Liver (tissue), 3 donors: ENCODE results near the gene FOXC2.

Experiments used
- RAD21 ChIP-seq, 2 donors: IDR thresholded peaks; 2 replicates each; pipeline ENCODE4 v1.6.1; 2016; ENCODE audit warnings: antibody characterized with exemption in 2 of 2, mild to moderate bottlenecking in 2 of 2
- TAF1 ChIP-seq: conservative IDR thresholded peaks from 2 replicates; pipeline ENCODE4 v1.6.1; 2016; ENCODE audit warnings: antibody characterized with exemption, mild to moderate bottlenecking
- TF ChIP-seq, protein P1 (sequence below): fragments of 150-350 bp; IDR thresholded peaks from 2 replicates; pipeline ENCODE4 v1.5.1; 2017; ENCODE audit warnings: improper control_type of control experiment, low read depth, low read length; ENCODE audit not compliant: missing input control
- donor health status: healthy.
- donor health status: healthy.

DNA sequence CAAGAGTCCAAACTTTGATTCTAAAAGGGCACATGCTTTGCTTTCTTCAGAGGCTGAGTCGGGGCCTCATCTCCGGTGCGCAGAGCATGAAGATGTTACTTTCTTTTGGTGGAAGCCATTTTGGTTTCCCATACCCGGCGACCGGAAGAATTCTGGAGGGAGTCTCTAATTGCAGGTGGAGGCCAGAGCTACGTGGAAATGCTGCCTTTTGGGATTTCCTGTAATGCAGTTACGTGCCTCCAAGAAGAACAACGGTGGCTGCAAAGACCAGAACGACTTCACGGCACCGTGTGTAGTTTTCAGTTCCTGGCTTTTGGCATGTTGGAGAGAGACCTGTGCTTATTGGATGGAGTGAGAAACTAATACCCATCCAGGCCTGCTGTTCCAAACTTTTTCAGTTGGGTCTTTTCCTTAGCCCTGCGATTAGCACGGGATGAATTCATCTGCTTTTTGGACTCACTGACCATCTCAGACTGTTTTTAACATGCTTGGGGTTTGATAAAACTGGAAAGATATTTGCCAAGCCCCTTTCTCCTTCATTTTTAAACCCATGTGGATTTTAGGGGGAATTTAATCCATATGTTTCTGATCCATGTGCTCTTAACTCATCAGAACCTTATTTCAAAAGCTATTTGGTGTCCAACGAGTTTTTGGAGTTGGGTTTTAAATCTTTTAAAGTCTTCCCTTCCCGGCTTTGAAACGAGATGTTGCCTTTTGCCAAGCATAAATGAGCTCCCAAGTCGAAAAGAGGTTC, 30.7 kb downstream of the FOXC2 start:
- TF ChIP-seq, protein P1, sequence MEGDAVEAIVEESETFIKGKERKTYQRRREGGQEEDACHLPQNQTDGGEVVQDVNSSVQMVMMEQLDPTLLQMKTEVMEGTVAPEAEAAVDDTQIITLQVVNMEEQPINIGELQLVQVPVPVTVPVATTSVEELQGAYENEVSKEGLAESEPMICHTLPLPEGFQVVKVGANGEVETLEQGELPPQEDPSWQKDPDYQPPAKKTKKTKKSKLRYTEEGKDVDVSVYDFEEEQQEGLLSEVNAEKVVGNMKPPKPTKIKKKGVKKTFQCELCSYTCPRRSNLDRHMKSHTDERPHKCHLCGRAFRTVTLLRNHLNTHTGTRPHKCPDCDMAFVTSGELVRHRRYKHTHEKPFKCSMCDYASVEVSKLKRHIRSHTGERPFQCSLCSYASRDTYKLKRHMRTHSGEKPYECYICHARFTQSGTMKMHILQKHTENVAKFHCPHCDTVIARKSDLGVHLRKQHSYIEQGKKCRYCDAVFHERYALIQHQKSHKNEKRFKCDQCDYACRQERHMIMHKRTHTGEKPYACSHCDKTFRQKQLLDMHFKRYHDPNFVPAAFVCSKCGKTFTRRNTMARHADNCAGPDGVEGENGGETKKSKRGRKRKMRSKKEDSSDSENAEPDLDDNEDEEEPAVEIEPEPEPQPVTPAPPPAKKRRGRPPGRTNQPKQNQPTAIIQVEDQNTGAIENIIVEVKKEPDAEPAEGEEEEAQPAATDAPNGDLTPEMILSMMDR: no peak
- TF ChIP-seq TAF1 (no peak), RAD21 (IDR thresholded peaks at IDR 0.05) (no peak)
